Neural cell (in vitro differentiated cells): ENCODE data around the gene PSMA6. TPM values are rescaled to one million over a fixed set of nuclear protein-coding genes. Genes with fewer than 3 reads are reported as not detected.
"Not testable (repeated sequence)": the region's sequence is repeated elsewhere in the genome, so short reads cannot be mapped to it uniquely, and the experiment has no call there.

Experiments
- H2AFZ ChIP-seq: fragments of 200-600, 300-800 bp; sonication (generic), shearing (Covaris generic); 2 replicates; pipeline ENCODE4 v1.6.0; 2014; ENCODE audit warnings: low read depth, mild to moderate bottlenecking, antibody characterized with exemption, low read length, moderate library complexity
- H3F3A ChIP-seq: fragments of 200-600 bp; shearing (Covaris generic); 2 replicates; pipeline ENCODE4 v1.6.1; 2016; ENCODE audit warnings: mild to moderate bottlenecking, moderate library complexity, mixed read lengths, antibody characterized with exemption, low read length; ENCODE audit not compliant: insufficient read depth, poor library complexity, severe bottlenecking
- H3K27ac ChIP-seq: fragments of 200-600, 300-800 bp; sonication (generic), shearing (Covaris generic); 2 replicates; pipeline ENCODE4 v1.5.1; 2014; ENCODE audit warnings: mild to moderate bottlenecking, low read length, moderate library complexity
- H3K27me3 ChIP-seq: fragments of 300-800, 200-600 bp; sonication (generic), shearing (Covaris generic); 2 replicates; pipeline ENCODE4 v1.6.0; 2014; ENCODE audit warnings: mild to moderate bottlenecking, low read depth, low read length, moderate library complexity; ENCODE audit not compliant: insufficient read depth
- H3K36me3 ChIP-seq: fragments of 300-800, 200-600 bp; sonication (generic), shearing (Covaris generic); 2 replicates; pipeline ENCODE4 v1.5.1; 2014; ENCODE audit warnings: mild to moderate bottlenecking, antibody characterized with exemption, low read length, moderate library complexity; ENCODE audit not compliant: insufficient read depth
- H3K4me2 ChIP-seq: fragments of 300-800, 200-600 bp; sonication (generic), shearing (Covaris generic); 2 replicates; pipeline ENCODE4 v1.6.0; 2014; ENCODE audit warnings: mild to moderate bottlenecking, low read length
- H3K4me3 ChIP-seq: fragments of 300-800, 200-600 bp; sonication (generic), shearing (Covaris generic); 2 replicates; pipeline ENCODE4 v1.5.1; 2014; ENCODE audit warnings: mild to moderate bottlenecking, low read length, moderate library complexity
- H3K79me2 ChIP-seq: fragments of 200-600 bp; shearing (Covaris generic); replicated peaks from 2 replicates; pipeline ENCODE4 v1.6.0; 2014; ENCODE audit warnings: mild to moderate bottlenecking, low read length, moderate library complexity; ENCODE audit not compliant: insufficient read depth
- H3K9ac ChIP-seq: fragments of 300-800, 200-600 bp; sonication (generic), shearing (Covaris generic); 2 replicates; pipeline ENCODE4 v1.6.1; 2016; ENCODE audit warnings: mild to moderate bottlenecking, low read length, mixed read lengths
- H3K9me2 ChIP-seq: fragments of 200-600 bp; shearing (Covaris generic); 2 replicates; pipeline ENCODE4 v1.6.1; 2016; ENCODE audit warnings: mild to moderate bottlenecking, low read length, mixed read lengths; ENCODE audit not compliant: insufficient read depth
- H3K9me3 ChIP-seq: fragments of 200-600, 300-800 bp; sonication (generic), shearing (Covaris generic); 2 replicates; pipeline ENCODE4 v1.6.1; 2016; ENCODE audit warnings: mild to moderate bottlenecking, mixed run types, low read length, moderate library complexity, mixed read lengths
- H4K20me1 ChIP-seq: fragments of 200-600 bp; shearing (Covaris generic); 2 replicates; pipeline ENCODE4 v1.6.1; 2016; ENCODE audit warnings: mild to moderate bottlenecking, mixed run types; ENCODE audit not compliant: insufficient read depth
- EP300 ChIP-seq: fragments of 450-650 bp; conservative IDR thresholded peaks from 2 replicates; pipeline ENCODE4 v1.6.1; 2014; ENCODE audit warnings: antibody characterized with exemption, mild to moderate bottlenecking, moderate library complexity; ENCODE audit not compliant: poor library complexity, severe bottlenecking
- EZH2 ChIP-seq: fragments of 200-600, 300-800 bp; shearing (Covaris generic), sonication (generic); IDR thresholded peaks from 2 replicates; pipeline ENCODE4 v1.6.1; 2014; ENCODE audit warnings: antibody characterized with exemption, low read length, borderline replicate concordance, mild to moderate bottlenecking; ENCODE audit not compliant: insufficient read depth, poor library complexity, severe bottlenecking
- MXI1 ChIP-seq: fragments of 450-650 bp; conservative IDR thresholded peaks from 2 replicates; pipeline ENCODE4 v1.6.1; 2014; ENCODE audit warnings: antibody characterized with exemption, mild to moderate bottlenecking; ENCODE audit not compliant: poor library complexity, severe bottlenecking
- POLR2AphosphoS5 ChIP-seq: IDR thresholded peaks from 2 replicates; pipeline ENCODE4 v1.6.1; 2012
- RAD21 ChIP-seq: fragments of 450-650 bp; conservative IDR thresholded peaks from 2 replicates; pipeline ENCODE4 v1.6.1; 2014; ENCODE audit warnings: antibody characterized with exemption, mild to moderate bottlenecking, moderate library complexity
- REST ChIP-seq: IDR thresholded peaks from 2 replicates; pipeline ENCODE4 v1.6.1; 2012; ENCODE audit warnings: borderline replicate concordance
- SMC3 ChIP-seq: fragments of 450-650 bp; conservative IDR thresholded peaks from 2 replicates; pipeline ENCODE4 v1.6.1; 2014; ENCODE audit warnings: antibody characterized with exemption, mild to moderate bottlenecking, moderate library complexity; ENCODE audit not compliant: poor library complexity
- TAF1 ChIP-seq: IDR thresholded peaks from 2 replicates; pipeline ENCODE4 v1.6.1; 2012; ENCODE audit warnings: low read depth
- polyA plus RNA-seq: library from polyadenylated mRNA; depleted of rRNA; stranded (reverse); fragments of >200 nt; gene quantifications from 2 replicates; pipeline ENCODE4 v1.2.3, GENCODE V29; 2014
- TF ChIP-seq, protein P1 (sequence below): fragments of 450-650 bp; IDR thresholded peaks from 2 replicates; pipeline ENCODE4 v1.5.1; 2014; ENCODE audit warnings: antibody characterized with exemption, mild to moderate bottlenecking, moderate library complexity; ENCODE audit not compliant: poor library complexity, severe bottlenecking

PSMA6 gene
- polyA plus RNA-seq, 1 donor from 2014 or later = 405 TPM

GRCh38 chr14:35347323-35348043 lies 55.3 kb downstream of the PSMA6 start:
- H2AFZ ChIP-seq = no peak overlapping the region

DNA sequence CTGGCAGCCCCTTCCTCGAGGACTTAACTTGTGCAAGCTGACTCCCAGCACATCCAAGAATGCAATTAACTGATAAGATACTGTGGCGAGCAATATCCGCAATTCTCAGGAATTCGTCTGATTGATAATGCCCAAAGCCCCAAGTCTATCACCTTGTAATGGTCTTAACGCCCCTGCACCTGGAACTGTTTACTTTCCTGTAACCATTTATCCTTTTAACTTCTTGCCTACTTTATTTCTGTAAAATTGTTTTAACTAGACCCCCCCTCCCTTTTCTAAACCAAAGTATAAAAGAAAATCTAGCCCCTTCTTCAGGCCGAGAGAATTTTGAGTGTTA lies 55.8 kb downstream of the PSMA6 start:
- not testable (repeated sequence) for H3K4me3 ChIP-seq, H3K79me2 ChIP-seq, H2AFZ ChIP-seq, H3K9ac ChIP-seq, H3K27me3 ChIP-seq, H3K9me2 ChIP-seq, H3K36me3 ChIP-seq, H4K20me1 ChIP-seq, H3K9me3 ChIP-seq, H3F3A ChIP-seq, H3K4me2 ChIP-seq, H3K27ac ChIP-seq

More at GRCh38 chr14:35347323-35348043, 55.3 kb downstream of the PSMA6 start:
- TF ChIP-seq POLR2AphosphoS5 (no peak), SMC3 (no peak), TAF1 (no peak), REST (no peak), EP300 (no peak), MXI1 (no peak), EZH2 (no peak), RAD21 (no peak)
- TF ChIP-seq, protein P1, sequence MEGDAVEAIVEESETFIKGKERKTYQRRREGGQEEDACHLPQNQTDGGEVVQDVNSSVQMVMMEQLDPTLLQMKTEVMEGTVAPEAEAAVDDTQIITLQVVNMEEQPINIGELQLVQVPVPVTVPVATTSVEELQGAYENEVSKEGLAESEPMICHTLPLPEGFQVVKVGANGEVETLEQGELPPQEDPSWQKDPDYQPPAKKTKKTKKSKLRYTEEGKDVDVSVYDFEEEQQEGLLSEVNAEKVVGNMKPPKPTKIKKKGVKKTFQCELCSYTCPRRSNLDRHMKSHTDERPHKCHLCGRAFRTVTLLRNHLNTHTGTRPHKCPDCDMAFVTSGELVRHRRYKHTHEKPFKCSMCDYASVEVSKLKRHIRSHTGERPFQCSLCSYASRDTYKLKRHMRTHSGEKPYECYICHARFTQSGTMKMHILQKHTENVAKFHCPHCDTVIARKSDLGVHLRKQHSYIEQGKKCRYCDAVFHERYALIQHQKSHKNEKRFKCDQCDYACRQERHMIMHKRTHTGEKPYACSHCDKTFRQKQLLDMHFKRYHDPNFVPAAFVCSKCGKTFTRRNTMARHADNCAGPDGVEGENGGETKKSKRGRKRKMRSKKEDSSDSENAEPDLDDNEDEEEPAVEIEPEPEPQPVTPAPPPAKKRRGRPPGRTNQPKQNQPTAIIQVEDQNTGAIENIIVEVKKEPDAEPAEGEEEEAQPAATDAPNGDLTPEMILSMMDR = no peak
- no peak overlapping the region for H3K4me3 ChIP-seq
- no peak overlapping the region for H3K4me2 ChIP-seq
- H3K9ac ChIP-seq = no peak overlapping the region
- H4K20me1 ChIP-seq = no peaks in the 10 kb centered on the region
- no peaks in the 10 kb centered on the region for H3K9me2 ChIP-seq
- no peaks in the 10 kb centered on the region for H3K27me3 ChIP-seq
- H3K9me3 ChIP-seq = no peaks in the 10 kb centered on the region
- no peaks in the 10 kb centered on the region for H3K79me2 ChIP-seq
- H3F3A ChIP-seq = no peaks in the 10 kb centered on the region
- no peaks in the 10 kb centered on the region for H3K36me3 ChIP-seq
- no peak overlapping the region for H3K27ac ChIP-seq
